Measurements from ENCODE around the gene LUC7L. TPM values are rescaled to one million over a fixed set of nuclear protein-coding genes. Genes with fewer than 3 reads are reported as not detected.

Gene LUC7L
- total RNA-seq, 1 donor from 2014 or later: 74.1 TPM

GRCh38 chr16:270381-271255 is 41.4 kb upstream of the LUC7L start:
- no peaks in the 10 kb centered on the region for H3K36me3 ChIP-seq (ENCODE audit: insufficient read depth, low read length)
- no peaks in the 10 kb centered on the region for H4K20me1 ChIP-seq (ENCODE audit: insufficient read depth, low read length)
- no peaks in the 10 kb centered on the region for H3K27me3 ChIP-seq (ENCODE audit: insufficient read depth, low read length)
- Mint-ChIP-seq H3K4me3 (ENCODE audit: unreplicated experiment) (no peak overlapping the region), H3K36me3 (ENCODE audit: low read depth, unreplicated experiment) (peaks cover 2% of the 10 kb centered on the region), H3K27me3 (ENCODE audit: low read depth, unreplicated experiment) (peaks cover 11% of the 10 kb centered on the region), H3K9me3 (ENCODE audit: unreplicated experiment) (no peaks in the 10 kb centered on the region), H3K27ac (ENCODE audit: unreplicated experiment) (no peak overlapping the region), H3K4me1 (ENCODE audit: low read depth, unreplicated experiment) (no peaks in the 10 kb centered on the region)
- peaks cover 4% of the 10 kb centered on the region for H3K4me1 ChIP-seq (ENCODE audit: insufficient read depth, low read length)
- TF ChIP-seq EZH2 (IDR thresholded peaks at IDR 0.05; ENCODE audit: insufficient read depth, low read length): no peak
- TF ChIP-seq CTCF (IDR thresholded peaks at IDR 0.05; ENCODE audit: insufficient read depth, low read depth, low read length): no peak
- no peak for DNase-seq (ENCODE audit: low read depth)
- H3K27ac ChIP-seq (ENCODE audit: low read depth, low read length): no peak overlapping the region
- no peaks in the 10 kb centered on the region for H3K79me2 ChIP-seq (ENCODE audit: insufficient read depth, low read length)
- no peaks in the 10 kb centered on the region for H3K9me3 ChIP-seq (ENCODE audit: insufficient read depth, low read depth, low read length)
- H3K9ac ChIP-seq (ENCODE audit: low read length): no peak overlapping the region
- H2AFZ ChIP-seq (ENCODE audit: low read depth, low read length): no peak overlapping the region
- no peak overlapping the region for H3K4me3 ChIP-seq (ENCODE audit: insufficient read depth, low read depth, low read length)
- no peak for FAIRE-seq
- H3K4me2 ChIP-seq (ENCODE audit: low read length): no peak overlapping the region

- no peak for FAIRE-seq
- no peak overlapping the region for H3K27ac ChIP-seq (ENCODE audit: low read depth, low read length)
- TF ChIP-seq EZH2 (IDR thresholded peaks at IDR 0.05; ENCODE audit: insufficient read depth, low read length) (no peak), CTCF (IDR thresholded peaks at IDR 0.05; ENCODE audit: insufficient read depth, low read depth, low read length) (no peak)
These were observed 40.0 kb upstream of the LUC7L start for GRCh38 chr16:269061-269796.

More at GRCh38 chr16:269061-269796, 40.0 kb upstream of the LUC7L start:
- Mint-ChIP-seq H3K4me3 (ENCODE audit: unreplicated experiment) (no peak overlapping the region), H3K27ac (ENCODE audit: unreplicated experiment) (no peak overlapping the region), H3K9me3 (ENCODE audit: unreplicated experiment) (no peaks in the 10 kb centered on the region), H3K36me3 (ENCODE audit: low read depth, unreplicated experiment) (peaks cover 4% of the 10 kb centered on the region), H3K27me3 (ENCODE audit: low read depth, unreplicated experiment) (peaks cover 11% of the 10 kb centered on the region), H3K4me1 (ENCODE audit: low read depth, unreplicated experiment) (no peaks in the 10 kb centered on the region)
- H3K36me3 ChIP-seq (ENCODE audit: insufficient read depth, low read length): no peaks in the 10 kb centered on the region
- H3K9ac ChIP-seq (ENCODE audit: low read length): no peak overlapping the region
- DNase-seq (ENCODE audit: low read depth): no peak
- H3K79me2 ChIP-seq (ENCODE audit: insufficient read depth, low read length): no peaks in the 10 kb centered on the region
- H3K9me3 ChIP-seq (ENCODE audit: insufficient read depth, low read depth, low read length): no peaks in the 10 kb centered on the region
- H3K27me3 ChIP-seq (ENCODE audit: insufficient read depth, low read length): no peaks in the 10 kb centered on the region
- H4K20me1 ChIP-seq (ENCODE audit: insufficient read depth, low read length): no peaks in the 10 kb centered on the region
- H3K4me3 ChIP-seq (ENCODE audit: insufficient read depth, low read depth, low read length): no peak overlapping the region
- H3K4me2 ChIP-seq (ENCODE audit: low read length): no peak overlapping the region
- no peaks in the 10 kb centered on the region for H3K4me1 ChIP-seq (ENCODE audit: insufficient read depth, low read length)
- H2AFZ ChIP-seq (ENCODE audit: low read depth, low read length): no peak overlapping the region
